GM18498 (cell line): ENCODE measurements around the gene KDELR3.

Experiments used
- ATAC-seq: cut with Tn5 transposase; IDR thresholded peaks from one replicate; pipeline ENCODE4 v1.9.1; 2021; ENCODE audit warnings: mild to moderate bottlenecking, moderate library complexity; ENCODE audit not compliant: unreplicated experiment

The KDELR3 gene

GRCh38 chr22:38467904-38468442, at the start of gene KDELR3:
Gene KDELR3, plus strand, starts transcription at chr22:38468096. Its CDS starts 138 bp downstream, at chr22:38468234.
- no peak for ATAC-seq

DNA sequence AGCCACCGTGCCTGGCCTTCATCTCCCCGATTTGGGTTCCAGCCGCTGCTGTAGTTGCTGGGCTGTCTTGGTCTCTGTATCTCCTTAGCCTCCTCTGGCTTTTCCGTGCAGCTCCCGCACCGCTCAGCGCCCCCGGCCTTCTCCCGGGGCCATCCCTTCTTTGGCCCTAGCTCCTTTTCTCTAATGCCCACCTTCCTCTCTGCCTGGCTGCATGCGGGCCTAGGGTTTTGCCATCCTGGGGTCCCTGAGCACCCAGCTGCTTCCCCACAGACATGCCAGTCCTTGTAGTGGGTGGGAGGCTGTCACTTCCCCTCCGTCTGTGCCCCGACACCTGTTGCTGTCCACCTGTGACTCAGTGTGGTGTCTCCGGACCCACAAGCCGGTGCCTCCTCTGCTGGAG, 49.3 kb upstream of the KDELR3 start:
- no peak for ATAC-seq

DNA sequence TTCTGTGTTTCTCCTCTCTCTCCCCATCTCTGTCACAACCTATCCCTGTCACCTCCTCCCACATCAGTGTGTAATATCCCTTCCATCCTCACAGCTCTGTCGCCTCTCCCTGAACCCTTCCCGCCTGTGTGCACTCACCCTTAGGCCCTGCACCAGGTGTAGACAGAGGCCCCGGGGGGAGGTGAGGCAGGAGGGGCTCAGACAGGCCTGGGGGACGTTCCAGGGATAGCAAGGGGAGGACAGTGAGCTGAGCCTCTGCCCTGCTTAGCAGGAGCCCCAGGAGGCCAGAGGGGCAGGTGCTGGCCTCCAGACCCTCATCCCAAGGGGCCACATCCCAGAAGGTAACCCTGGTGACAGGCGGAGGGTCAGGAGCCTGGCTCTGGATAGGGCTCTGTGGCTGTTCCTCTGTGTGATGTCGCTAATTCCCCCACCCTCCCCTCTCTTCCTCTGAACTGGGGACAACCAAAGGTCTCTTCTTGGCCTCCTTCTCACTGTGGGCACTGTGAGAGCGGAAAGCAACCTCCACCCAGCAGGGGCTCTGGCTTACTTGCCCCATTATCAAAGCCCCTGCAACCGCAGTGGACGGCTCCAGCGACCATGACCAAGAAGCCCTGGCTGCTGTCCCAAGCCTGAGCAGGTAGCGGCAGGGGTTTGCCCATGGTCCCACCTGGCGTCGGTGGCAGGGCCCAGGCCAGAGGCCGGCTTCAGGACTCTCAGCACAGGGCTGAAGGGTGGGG, 48.6 kb upstream of the KDELR3 start:
- ATAC-seq: no peak

GRCh38 chr22:38419858-38420160, 48.1 kb upstream of the KDELR3 start:
- ATAC-seq: no peak

DNA sequence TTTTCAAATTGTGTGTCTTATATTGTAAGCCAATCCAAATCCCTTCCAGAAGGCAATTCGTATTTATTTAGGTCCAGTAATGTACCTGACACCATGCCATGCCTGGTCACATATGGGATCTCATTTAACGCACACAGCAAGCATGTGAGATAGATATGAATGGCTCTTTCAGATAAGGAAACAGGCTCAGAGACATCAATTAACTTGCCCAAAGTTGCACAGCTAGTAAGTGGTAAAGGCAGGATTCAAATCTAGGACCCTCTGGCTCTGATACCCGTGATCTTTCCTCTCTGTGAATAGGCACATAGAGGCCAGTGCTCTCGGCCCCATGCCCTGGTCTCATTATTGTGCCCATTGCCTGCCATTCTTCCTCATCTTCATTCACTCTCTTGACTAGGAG, 47.2 kb upstream of the KDELR3 start:
- no peak for ATAC-seq

DNA sequence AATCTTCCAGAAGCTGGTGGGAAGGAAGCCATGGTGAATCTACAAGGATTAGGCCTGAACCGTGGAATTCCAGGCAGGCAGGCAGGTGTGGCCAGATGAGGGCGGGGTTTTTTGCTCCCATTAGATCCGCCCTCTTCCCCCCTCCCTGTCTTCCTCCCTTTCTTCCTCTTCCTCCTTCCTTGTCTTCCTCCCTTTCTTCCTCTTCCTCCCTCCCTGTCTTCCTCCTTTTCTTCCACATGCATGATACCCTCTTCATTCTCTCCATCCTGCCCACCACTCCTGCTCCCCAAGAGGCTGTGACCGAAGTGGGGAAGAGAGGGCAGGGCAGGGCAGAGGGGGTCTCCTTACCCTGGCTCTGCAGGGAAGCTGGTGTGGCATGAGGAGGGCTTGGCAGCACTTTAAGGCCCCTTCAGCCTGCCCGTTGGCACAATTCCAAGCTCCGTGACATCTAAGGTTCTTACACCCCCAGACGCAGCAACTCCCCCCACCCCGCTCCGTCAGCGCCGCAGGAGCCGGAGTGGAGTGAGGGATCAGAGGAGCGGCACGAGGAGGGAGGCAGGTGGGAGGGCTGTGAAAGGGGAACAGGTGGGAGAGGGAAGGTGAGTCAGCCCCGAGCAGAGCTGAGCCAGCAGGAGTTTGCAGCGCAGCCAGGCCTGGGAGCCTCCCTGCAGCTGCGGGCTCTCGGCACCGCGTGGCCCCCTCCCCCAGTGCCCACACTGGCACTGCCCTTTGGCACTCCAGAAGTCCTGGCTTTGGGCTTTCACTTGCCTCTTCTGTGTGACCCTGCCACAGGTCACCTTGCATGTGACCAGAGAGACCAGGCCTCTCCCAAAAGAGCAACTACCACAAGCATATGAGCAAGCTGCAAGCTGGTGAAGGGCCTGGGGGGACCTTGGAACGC, 45.0 kb upstream of the KDELR3 start:
- ATAC-seq: no peak

- ATAC-seq: no peak
Observed at GRCh38 chr22:38423512-38424503, 44.1 kb upstream of the KDELR3 start.

- ATAC-seq: no peak
Observed at GRCh38 chr22:38424525-38425080, 43.3 kb upstream of the KDELR3 start.

GRCh38 chr22:38426628-38427027, 41.3 kb upstream of the KDELR3 start:
- no peak for ATAC-seq

- ATAC-seq: no peak
Observed at GRCh38 chr22:38427465-38427864, 40.4 kb upstream of the KDELR3 start.

DNA sequence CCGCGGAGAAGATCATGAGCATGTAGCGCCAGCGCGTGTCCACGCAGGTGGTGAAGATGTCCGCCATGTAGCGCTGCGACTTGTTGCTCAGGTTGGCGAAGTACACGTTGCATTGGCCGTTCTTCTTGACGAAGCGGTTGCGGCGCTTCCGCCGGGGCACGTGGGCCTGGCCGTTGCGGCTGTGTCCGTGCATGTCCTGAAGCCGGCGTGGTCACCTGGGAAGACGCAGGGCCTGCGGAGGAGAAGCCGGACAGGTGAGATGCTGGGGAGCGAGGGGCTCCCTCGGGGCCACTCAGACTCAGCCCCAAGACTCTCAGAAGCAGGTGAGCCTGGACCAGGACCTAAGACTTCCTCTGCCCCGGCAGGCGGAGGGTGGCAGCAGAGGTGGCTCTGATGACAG, 40.0 kb upstream of the KDELR3 start:
- no peak for ATAC-seq

GRCh38 chr22:38428714-38429113, 39.2 kb upstream of the KDELR3 start:
- no peak for ATAC-seq

DNA sequence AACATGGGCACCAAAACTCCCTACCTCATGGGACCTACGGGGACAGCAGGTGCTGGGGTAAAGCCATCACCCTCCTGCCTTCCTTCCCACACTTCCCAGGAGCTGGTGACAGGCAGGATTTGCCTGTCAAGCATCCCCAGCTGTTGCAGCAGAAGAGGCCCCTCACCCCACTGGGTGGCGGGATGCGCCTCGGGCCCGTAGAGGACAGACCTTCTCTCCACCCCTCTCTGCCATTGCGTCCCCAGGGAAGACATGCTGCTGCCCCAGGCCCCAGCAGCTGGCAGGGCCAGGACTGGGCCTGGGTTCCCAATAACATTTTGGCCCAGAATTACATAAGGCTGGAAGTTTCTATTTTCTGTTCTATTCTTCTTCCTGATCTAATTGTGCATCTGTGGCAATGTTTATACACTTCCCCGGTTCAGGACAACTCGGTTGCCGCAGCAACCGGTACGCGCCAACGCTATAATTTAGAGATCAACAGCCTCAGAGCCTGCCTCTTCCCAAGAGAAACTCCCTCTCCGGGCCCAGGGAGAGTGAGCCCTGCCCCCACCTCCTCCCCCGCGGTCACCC, 38.3 kb upstream of the KDELR3 start:
- ATAC-seq: no peak

DNA sequence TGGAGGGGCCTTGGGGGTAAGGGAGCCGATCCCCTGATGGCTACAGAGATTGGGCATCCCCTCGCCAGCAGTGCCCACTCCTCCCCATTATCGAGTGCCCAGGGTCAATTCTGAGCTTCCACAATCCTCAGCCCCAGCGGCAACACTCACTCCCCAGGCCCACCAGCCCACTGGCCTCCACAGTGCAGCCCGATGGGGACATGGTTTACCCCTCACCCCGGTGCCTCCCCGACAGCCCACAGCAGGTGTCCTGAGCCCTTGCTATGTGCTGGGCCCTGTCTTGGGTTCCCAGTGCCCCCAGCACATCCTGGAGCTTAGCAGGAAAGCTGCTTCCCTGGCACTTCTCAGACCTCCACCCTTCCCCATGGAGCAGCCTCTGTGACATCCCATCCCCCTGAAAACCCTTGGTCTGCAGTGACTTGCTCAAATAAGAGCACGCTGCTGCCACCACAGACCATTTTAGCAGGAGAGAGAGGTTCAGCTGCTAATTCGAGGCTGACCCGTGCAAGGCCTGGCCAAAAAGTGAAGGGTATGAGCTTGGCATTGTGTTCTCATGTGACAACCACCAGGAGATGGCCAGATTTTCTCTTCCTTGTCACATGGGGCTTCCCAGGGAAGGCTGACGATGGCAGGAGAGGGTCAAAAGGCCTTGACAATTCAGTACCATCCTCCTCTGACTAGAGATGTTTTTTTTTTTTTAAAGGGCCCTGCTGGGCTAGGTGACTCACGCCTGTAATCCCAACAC, 36.5 kb upstream of the KDELR3 start:
- no peak for ATAC-seq

DNA sequence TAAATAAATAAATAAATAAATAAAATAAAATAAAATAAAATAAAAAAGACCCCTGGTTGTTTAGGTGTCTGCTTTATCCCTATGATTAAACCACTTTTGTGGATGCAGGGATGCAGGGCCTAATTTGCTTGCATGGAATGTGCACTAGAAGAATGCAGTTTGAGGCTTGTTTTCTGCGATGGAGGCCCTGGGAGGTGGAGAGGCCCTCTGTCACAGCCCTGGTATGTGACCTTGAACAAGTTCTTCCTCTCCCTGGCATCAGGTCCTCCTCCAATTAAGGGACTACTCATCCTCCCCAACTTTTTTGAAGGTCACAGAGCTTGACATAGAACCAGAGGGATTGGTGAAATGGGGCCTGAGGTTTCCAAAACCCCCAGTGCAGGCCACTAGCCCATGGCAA, 35.6 kb upstream of the KDELR3 start:
- no peak for ATAC-seq

DNA sequence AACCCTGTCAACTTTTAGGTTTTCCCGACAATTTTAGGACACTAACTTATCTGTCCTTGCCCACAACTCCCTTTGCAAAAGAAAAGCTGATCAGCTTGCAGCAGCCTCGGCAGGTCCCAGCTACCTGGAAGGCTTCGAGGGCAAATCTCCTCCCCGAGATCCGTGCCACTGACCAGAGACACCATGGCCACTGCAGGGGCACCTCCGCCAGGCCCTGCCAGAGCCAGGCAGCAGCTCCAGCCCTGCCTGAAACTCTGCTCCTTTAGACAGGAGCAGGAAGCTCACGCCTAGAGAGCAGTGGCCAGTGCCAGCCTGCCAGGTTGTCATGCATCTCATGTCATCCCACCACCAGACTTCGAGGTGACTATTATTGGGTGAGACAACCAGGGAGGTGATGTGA, 34.0 kb upstream of the KDELR3 start:
- no peak for ATAC-seq

DNA sequence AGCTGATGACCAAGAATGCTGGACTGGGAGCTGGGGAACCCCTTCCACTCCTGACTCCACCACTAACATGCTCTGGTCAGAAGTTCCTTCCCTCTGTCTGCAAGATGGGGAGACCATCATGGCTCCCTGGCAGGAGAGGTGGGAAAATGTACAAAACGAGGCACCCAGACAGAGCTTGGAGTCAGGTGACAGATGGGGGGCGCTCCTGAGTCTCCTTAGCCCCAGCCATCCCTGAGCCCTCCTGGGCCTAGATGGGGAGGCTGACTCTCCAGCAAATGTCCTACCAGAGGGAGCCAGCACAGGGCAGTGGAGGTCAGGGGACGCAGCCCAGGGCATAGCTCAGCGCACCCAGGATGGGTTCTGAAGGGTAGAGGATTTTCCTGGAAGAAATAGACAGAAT, 32.9 kb upstream of the KDELR3 start:
- ATAC-seq: no peak

GRCh38 chr22:38435965-38436364, 31.9 kb upstream of the KDELR3 start:
- no peak for ATAC-seq

DNA sequence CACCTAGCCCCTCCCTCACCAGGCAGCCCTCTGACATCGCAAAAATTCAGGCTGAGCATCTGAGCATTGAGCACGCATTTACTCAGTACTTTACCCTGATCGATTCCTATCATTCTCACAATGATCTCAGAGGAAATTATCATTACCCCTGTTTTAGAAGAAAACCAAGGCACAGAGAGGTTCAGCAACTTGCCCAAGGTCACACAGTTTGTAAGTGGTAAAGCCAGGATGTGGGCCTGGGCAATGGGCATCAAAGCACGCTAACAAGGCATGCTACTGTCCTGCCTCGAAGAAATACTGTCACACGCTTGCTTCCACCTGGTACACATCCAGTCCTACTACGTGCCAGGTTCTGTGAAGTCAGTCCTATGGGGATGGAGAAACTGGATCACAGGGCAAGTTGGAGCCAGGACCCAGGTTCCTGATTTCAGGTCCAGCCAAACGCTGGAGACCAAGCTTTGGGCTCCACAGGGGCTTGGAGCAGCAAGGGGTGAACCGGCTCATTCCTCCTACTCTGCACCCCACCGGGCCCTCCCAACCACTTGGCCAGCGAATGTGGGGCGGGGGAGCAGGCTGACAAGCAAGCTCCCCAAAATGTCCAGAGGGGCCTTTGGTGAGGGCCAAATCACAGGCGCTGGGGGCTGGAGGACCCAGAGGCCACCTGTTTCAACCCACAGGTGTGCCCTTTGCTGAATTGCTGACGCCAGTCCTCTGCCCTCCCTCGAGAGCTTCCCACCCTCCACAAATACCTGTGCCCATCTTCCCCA, 31.1 kb upstream of the KDELR3 start:
- ATAC-seq: no peak
